Measurements from ENCODE around the gene PAK5. TPM values are rescaled to one million over a fixed set of nuclear protein-coding genes. Genes with fewer than 3 reads are reported as not detected.

PAK5 gene
- total RNA-seq, 2 donors from 2014 or later = 0.12 TPM; not detected in 1

- Histone ChIP-seq H3K36me3 (no peaks in the 10 kb centered on the region), H3K27me3 (no peaks in the 10 kb centered on the region), H3K4me3 (no peak overlapping the region), H3K9me3 (no peaks in the 10 kb centered on the region), H3K27ac (no peak overlapping the region), H3K4me1 (no peaks in the 10 kb centered on the region)
- DNase-seq (ENCODE audit: low spot score) = peak; percentile 61
- peak; percentile 67 to 91 for TF ChIP-seq CTCF (IDR thresholded peaks at IDR 0.05)
Measured at GRCh38 chr20:9616833-9617461, 221.9 kb downstream of the PAK5 start.

GRCh38 chr20:9616455-9616805, 222.4 kb downstream of the PAK5 start:
- no peaks in the 10 kb centered on the region for H3K9me3 ChIP-seq
- no peak for TF ChIP-seq CTCF (IDR thresholded peaks at IDR 0.05)
- H3K4me1 ChIP-seq = no peaks in the 10 kb centered on the region
- no peaks in the 10 kb centered on the region for H3K36me3 ChIP-seq
- H3K4me3 ChIP-seq = no peak overlapping the region
- H3K27me3 ChIP-seq = no peaks in the 10 kb centered on the region
- no peak overlapping the region for H3K27ac ChIP-seq
- no peak for DNase-seq (ENCODE audit: low spot score)

- Histone ChIP-seq H3K9me3 (no peaks in the 10 kb centered on the region), H3K27ac (no peak overlapping the region), H3K4me3 (no peak overlapping the region), H3K4me1 (no peaks in the 10 kb centered on the region), H3K36me3 (no peaks in the 10 kb centered on the region), H3K27me3 (no peaks in the 10 kb centered on the region)
- DNase-seq (ENCODE audit: low spot score) = no peak
- TF ChIP-seq CTCF (IDR thresholded peaks at IDR 0.05) = no peak
Measured at GRCh38 chr20:9615766-9616454, 223.0 kb downstream of the PAK5 start.

- Histone ChIP-seq H3K27me3 (no peaks in the 10 kb centered on the region), H3K36me3 (no peaks in the 10 kb centered on the region), H3K27ac (no peak overlapping the region), H3K4me3 (no peak overlapping the region), H3K9me3 (no peaks in the 10 kb centered on the region), H3K4me1 (no peaks in the 10 kb centered on the region)
- DNase-seq (ENCODE audit: low spot score) = no peak
- TF ChIP-seq CTCF (IDR thresholded peaks at IDR 0.05) = no peak
Measured at GRCh38 chr20:9615118-9615517, 223.8 kb downstream of the PAK5 start.

- H3K4me1 ChIP-seq = no peaks in the 10 kb centered on the region
Measured at GRCh38 chr20:9613871-9614270, 225.0 kb downstream of the PAK5 start.

More at GRCh38 chr20:9613871-9614270, 225.0 kb downstream of the PAK5 start:
- no peak overlapping the region for H3K4me3 ChIP-seq
- H3K36me3 ChIP-seq = no peaks in the 10 kb centered on the region
- no peak overlapping the region for H3K27ac ChIP-seq
- H3K9me3 ChIP-seq = no peaks in the 10 kb centered on the region
- no peak for DNase-seq (ENCODE audit: low spot score)
- no peaks in the 10 kb centered on the region for H3K27me3 ChIP-seq
- TF ChIP-seq CTCF (IDR thresholded peaks at IDR 0.05) = no peak

Data from right atrium auricular region (tissue), 2 donors.